Measurements from ENCODE around the gene MICU2.

GRCh38 chr13:21620861-21621260 is 16.9 kb upstream of the MICU2 start:
- TF ChIP-seq POLR2A (IDR thresholded peaks at IDR 0.05) (no peak), CTCF (IDR thresholded peaks at IDR 0.05) (no peak)

Data from heart left ventricle (tissue), 13 donors.